ENCODE measurements around the gene MLLT1. TPM values are rescaled to one million over a fixed set of nuclear protein-coding genes. Genes with fewer than 3 reads are reported as not detected.

MLLT1 gene
- total RNA-seq, 1 donor from 2014 or later, result 25.5 TPM

DNA sequence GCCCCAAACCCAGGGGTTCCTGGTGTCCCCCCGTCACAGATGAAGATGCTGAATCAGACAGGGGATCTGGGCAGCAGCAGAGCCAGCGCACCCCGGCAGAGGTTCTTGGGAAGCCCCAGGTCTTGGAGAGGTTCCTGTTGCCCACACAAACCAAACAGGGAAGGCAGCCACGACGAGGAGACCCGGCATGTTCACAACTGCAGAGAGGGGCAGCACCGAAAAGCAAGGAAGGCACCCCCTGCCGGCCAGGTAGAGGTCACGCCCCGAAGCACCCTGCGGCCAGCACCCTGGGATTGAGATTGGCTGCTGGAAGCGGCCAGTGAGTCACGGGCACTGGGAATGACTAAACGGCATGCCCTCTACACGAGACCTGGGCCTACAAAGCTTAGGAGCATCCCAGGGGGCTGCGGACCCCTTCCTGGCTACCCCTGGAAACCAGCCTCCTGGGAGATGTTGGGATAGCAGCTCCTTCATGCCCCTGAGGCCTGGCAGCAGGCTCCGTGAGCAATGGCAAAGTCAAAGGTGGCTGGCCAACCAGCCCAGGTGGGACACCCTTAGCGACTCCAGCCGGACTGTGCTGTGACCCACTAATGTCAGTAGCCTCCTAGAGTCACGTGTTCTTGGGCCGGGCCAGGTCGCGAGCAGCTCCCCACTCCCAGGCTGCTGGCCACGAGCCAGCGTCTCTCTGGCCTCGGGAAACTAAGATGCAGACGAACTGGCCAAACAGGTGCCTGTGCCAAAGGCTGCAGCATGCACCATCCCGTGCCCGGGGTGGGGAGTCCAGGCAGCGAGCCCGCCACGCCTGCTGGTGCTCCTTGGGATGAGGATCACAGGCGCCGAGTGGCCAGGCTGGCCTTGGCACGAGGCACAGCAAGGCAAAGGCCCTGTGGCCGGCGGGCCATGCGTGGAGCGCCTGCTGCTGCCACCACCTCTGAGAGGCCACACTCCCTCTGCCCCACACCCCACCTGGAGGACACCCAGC, 43.2 kb downstream of the MLLT1 start:
- intact Hi-C loops (cut with DNase I), result no loop called here
- no peak for DNase-seq (ENCODE audit: extremely low spot score in 2 of 2)
- peaks cover 98% of the 10 kb centered on the region for H3K4me1 ChIP-seq
- no peak overlapping the region for H3K4me3 ChIP-seq
- TF ChIP-seq, protein P1, sequence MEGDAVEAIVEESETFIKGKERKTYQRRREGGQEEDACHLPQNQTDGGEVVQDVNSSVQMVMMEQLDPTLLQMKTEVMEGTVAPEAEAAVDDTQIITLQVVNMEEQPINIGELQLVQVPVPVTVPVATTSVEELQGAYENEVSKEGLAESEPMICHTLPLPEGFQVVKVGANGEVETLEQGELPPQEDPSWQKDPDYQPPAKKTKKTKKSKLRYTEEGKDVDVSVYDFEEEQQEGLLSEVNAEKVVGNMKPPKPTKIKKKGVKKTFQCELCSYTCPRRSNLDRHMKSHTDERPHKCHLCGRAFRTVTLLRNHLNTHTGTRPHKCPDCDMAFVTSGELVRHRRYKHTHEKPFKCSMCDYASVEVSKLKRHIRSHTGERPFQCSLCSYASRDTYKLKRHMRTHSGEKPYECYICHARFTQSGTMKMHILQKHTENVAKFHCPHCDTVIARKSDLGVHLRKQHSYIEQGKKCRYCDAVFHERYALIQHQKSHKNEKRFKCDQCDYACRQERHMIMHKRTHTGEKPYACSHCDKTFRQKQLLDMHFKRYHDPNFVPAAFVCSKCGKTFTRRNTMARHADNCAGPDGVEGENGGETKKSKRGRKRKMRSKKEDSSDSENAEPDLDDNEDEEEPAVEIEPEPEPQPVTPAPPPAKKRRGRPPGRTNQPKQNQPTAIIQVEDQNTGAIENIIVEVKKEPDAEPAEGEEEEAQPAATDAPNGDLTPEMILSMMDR (IDR thresholded peaks at IDR 0.05), result no peak
- peak; percentile 48 to 65 for TF ChIP-seq POLR2AphosphoS5 (IDR thresholded peaks at IDR 0.05; ENCODE audit: insufficient read depth in 1 of 2, low read depth in 1 of 2)
- TF ChIP-seq POLR2A (IDR thresholded peaks at IDR 0.05), result no peak
- no peak overlapping the region for H3K27ac ChIP-seq
- H3K9me3 ChIP-seq, result no peaks in the 10 kb centered on the region
- no peaks in the 10 kb centered on the region for H3K36me3 ChIP-seq
- no peaks in the 10 kb centered on the region for H3K27me3 ChIP-seq

GRCh38 chr19:6235031-6235951, 44.5 kb downstream of the MLLT1 start:
- no peaks in the 10 kb centered on the region for H3K9me3 ChIP-seq
- peaks cover 86% of the 10 kb centered on the region for H3K4me1 ChIP-seq
- peaks cover 0 to 1% of the 10 kb centered on the region in 2 donors for H3K36me3 ChIP-seq
- no peak for DNase-seq (ENCODE audit: extremely low spot score in 2 of 2)
- no peaks in the 10 kb centered on the region for H3K27me3 ChIP-seq
- intact Hi-C loops (cut with DNase I), result no loop called here
- no peak overlapping the region for H3K27ac ChIP-seq
- no peak overlapping the region for H3K4me3 ChIP-seq
- TF ChIP-seq, protein P1 (IDR thresholded peaks at IDR 0.05), result no peak
- TF ChIP-seq POLR2AphosphoS5 (IDR thresholded peaks at IDR 0.05; ENCODE audit: insufficient read depth in 1 of 2, low read depth in 1 of 2) (no peak), POLR2A (IDR thresholded peaks at IDR 0.05) (no peak)

- Histone ChIP-seq H3K9me3 (no peaks in the 10 kb centered on the region), H3K36me3 (peaks cover 0 to 7% of the 10 kb centered on the region in 2 donors), H3K4me3 (no peak overlapping the region), H3K27ac (peak overlapping the region; percentile 69), H3K4me1 (peaks cover 78% of the 10 kb centered on the region), H3K27me3 (no peaks in the 10 kb centered on the region)
- intact Hi-C loops (cut with DNase I), result no loop called here
- no peak for DNase-seq (ENCODE audit: extremely low spot score in 2 of 2)
- TF ChIP-seq POLR2AphosphoS5 (IDR thresholded peaks at IDR 0.05; ENCODE audit: insufficient read depth in 1 of 2, low read depth in 1 of 2) (no peak), POLR2A (IDR thresholded peaks at IDR 0.05) (no peak)
- TF ChIP-seq, protein P1 (IDR thresholded peaks at IDR 0.05), result no peak
Observed at GRCh38 chr19:6234527-6234926, 45.2 kb downstream of the MLLT1 start.

DNA sequence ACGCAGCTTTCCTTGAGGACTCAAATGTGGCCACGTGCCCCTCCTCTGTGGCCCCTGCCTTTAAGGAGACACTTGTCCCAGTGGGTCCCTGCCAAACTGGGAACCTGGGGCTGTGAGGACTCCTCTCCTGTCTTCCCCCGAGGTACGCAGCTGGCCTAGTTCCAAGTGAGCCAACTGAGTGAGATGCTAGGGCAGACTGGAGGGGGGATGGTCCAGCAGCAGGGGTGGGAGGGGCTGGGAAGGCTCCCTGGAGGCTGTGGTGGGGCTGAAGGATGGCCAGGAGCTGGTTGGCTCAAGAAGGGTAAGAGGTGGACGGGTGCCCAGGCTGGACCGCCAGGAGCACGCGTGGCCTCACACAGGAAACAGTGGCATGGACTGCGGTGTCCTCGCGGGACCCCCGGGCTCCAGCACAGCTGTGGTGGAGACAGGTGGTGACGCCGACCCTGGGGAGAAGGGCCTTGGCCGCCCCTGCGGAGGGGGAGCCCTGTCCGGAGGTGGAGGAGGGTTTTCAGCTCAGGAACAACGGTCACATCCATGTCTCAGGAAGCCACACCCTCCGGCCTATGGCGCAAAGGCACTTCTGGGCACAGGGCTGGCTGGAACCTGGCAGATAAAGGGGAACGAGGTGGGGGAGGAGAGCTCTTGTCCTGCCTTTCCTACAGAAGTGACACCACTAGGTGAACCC, 45.8 kb downstream of the MLLT1 start:
- Histone ChIP-seq H3K36me3 (peaks cover 0 to 7% of the 10 kb centered on the region in 2 donors), H3K9me3 (no peaks in the 10 kb centered on the region), H3K27me3 (no peaks in the 10 kb centered on the region), H3K4me1 (peaks cover 77% of the 10 kb centered on the region), H3K4me3 (peak overlapping the region in 1 of 2 donors; percentile 19), H3K27ac (peak overlapping the region; percentile 69)
- intact Hi-C loops (cut with DNase I), result no loop called here
- no peak for DNase-seq (ENCODE audit: extremely low spot score in 2 of 2)
- TF ChIP-seq, protein P1 (IDR thresholded peaks at IDR 0.05), result no peak
- TF ChIP-seq POLR2AphosphoS5 (IDR thresholded peaks at IDR 0.05; ENCODE audit: insufficient read depth in 1 of 2, low read depth in 1 of 2) (no peak), POLR2A (IDR thresholded peaks at IDR 0.05) (no peak)

All from vagina (tissue), 2 donors.